Skeletal muscle satellite cell (primary cell): Measurements from ENCODE around the gene EFNA4.

ENCODE experiments used
- H3K27me3 ChIP-seq: 2 replicates; pipeline ENCODE4 v1.7.0; 2013; ENCODE audit warnings: low read length; ENCODE audit not compliant: control insufficient read depth, insufficient read depth
- H3K36me3 ChIP-seq: 2 replicates; pipeline ENCODE4 v1.7.0; 2013; ENCODE audit warnings: mild to moderate bottlenecking, control low read depth, low read length; ENCODE audit not compliant: insufficient read depth
- H3K4me1 ChIP-seq: 2 replicates; pipeline ENCODE4 v1.7.0; 2013; ENCODE audit warnings: low read length; ENCODE audit not compliant: control insufficient read depth, insufficient read depth
- H3K4me2 ChIP-seq: 2 replicates; pipeline ENCODE4 v1.7.0; 2013; ENCODE audit warnings: mild to moderate bottlenecking, low read length
- H3K4me3 ChIP-seq: 2 replicates; pipeline ENCODE4 v1.7.0; 2013; ENCODE audit warnings: low read length
- H3K9ac ChIP-seq: 2 replicates; pipeline ENCODE4 v1.7.0; 2013; ENCODE audit warnings: mild to moderate bottlenecking, low read depth, low read length, moderate library complexity
- H3K9me3 ChIP-seq: replicated peaks from 2 replicates; pipeline ENCODE4 v1.7.0; 2013; ENCODE audit warnings: mild to moderate bottlenecking, control low read depth, low read length

EFNA4 gene

DNA sequence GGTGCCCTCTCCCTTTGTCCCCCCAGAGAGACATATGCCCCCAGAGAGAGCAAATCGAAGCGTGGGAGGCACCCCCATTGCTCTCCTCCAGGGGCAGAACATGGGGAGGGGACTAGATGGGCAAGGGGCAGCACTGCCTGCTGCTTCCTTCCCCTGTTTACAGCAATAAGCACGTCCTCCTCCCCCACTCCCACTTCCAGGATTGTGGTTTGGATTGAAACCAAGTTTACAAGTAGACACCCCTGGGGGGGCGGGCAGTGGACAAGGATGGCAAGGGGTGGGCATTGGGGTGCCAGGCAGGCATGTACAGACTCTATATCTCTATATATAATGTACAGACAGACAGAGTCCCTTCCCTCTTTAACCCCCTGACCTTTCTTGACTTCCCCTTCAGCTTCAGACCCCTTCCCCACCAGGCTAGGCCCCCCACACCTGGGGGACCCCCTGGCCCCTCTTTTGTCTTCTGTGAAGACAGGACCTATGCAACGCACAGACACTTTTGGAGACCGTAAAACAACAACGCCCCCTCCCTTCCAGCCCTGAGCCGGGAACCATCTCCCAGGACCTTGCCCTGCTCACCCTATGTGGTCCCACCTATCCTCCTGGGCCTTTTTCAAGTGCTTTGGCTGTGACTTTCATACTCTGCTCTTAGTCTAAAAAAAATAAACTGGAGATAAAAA lies 23.5 kb downstream of the EFNA4 start:
- Histone ChIP-seq H3K36me3 (no peaks in the 10 kb centered on the region), H3K27me3 (peaks cover 28% of the 10 kb centered on the region), H3K9ac (no peak overlapping the region), H3K4me2 (no peak overlapping the region), H3K4me3 (no peak overlapping the region), H3K9me3 (no peaks in the 10 kb centered on the region), H3K4me1 (peaks cover 19% of the 10 kb centered on the region)

DNA sequence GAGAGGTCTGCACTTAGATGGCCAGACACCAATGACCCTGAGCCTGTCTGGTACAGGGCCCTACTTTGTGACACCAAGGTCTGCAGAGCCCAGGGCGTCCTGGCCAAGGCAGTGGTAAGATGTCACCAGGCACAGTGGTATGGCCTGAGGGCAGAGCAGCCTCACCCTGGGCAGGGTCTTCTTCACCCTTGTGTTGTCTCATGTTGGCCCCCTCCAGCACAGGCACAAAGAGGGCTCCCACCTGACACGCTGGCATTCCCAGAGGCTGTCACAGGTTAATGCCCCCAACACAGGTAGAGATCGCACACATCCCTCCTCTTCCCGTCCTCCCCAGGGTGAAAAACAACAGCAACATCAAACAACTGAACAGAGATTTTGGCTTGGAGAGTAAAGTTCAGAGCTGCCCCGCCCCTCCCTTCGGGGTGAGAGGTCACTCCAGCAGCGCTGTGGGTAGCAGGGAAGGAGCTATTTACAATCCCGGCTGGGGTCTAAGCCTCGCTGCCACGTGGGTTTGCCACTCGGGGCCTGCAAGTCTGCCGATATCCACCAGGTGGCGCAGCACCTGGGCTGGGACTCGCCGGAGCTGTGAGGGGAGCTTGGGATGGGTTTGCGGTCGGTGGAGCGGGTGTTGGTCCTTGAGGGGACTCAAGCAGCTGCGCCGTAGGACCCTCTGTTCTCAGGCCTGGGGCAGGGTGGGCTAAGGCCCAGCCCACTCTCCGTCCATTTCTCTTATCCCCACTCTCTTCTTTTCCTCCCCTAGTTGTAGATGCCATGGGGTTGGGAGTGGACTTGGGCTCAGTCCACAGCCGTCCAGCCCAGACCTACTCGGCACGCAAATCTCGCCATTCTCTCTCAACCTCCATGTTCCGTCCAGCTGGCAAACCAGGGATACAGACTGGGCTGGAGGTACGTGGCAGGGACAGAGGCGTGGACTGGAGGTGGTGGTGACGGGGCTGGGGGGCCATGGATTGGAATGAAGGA lies 27.8 kb downstream of the EFNA4 start:
- Histone ChIP-seq H3K4me2 (peak overlapping the region; percentile 46), H3K27me3 (peaks cover 35% of the 10 kb centered on the region), H3K4me1 (peaks cover 5% of the 10 kb centered on the region), H3K36me3 (no peaks in the 10 kb centered on the region), H3K9me3 (no peaks in the 10 kb centered on the region), H3K4me3 (no peak overlapping the region), H3K9ac (no peak overlapping the region)

DNA sequence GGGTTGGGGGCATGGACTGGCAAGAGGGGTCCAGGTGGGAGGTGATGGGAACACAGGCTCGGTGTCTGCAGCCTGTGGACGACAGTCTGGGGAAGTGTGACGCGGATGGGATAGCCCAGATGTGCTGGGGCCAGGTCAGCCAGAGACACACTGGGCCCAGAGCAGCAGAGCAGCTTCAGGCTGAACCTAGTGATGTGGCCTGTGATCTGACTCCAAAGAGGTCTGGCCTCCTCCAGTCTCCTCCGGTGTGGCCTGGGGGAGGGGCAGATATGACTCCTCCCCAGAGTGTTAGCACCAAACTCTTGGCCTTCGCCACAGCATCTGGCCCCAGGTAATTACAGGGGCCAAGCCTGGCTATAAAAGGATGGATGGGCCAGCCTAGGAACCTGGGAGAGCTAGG lies 28.6 kb downstream of the EFNA4 start:
- Histone ChIP-seq H3K4me3 (no peak overlapping the region), H3K4me2 (no peak overlapping the region), H3K9me3 (no peaks in the 10 kb centered on the region)

DNA sequence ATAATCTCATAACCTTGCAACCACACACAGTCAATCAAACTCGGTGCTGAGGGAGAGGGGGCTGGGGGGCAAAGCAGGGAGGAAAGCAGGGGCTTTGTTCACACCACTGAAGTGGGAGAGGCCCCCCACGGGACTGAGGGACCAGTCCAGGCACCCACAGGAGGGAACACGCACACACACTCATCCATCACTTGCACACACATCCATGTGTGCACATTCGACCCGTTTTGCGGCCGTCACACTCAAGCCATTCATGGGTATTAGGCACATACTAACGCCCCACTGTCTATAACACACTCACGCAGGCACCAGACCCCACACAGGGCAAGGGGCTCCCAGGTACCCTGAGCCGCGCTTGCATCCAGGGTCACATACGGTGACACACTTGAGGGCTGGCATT lies 29.1 kb downstream of the EFNA4 start:
- H3K4me3 ChIP-seq = no peak overlapping the region
- H3K27me3 ChIP-seq = peaks cover 39% of the 10 kb centered on the region
- no peaks in the 10 kb centered on the region for H3K36me3 ChIP-seq
- no peaks in the 10 kb centered on the region for H3K9me3 ChIP-seq
- no peak overlapping the region for H3K9ac ChIP-seq
- H3K4me2 ChIP-seq = no peak overlapping the region
- peaks cover 5% of the 10 kb centered on the region for H3K4me1 ChIP-seq

More for the DNA sequence above, 28.6 kb downstream of the EFNA4 start:
- H3K4me1 ChIP-seq = peaks cover 5% of the 10 kb centered on the region
- H3K36me3 ChIP-seq = no peaks in the 10 kb centered on the region
- no peak overlapping the region for H3K9ac ChIP-seq
- H3K27me3 ChIP-seq = peaks cover 37% of the 10 kb centered on the region

DNA sequence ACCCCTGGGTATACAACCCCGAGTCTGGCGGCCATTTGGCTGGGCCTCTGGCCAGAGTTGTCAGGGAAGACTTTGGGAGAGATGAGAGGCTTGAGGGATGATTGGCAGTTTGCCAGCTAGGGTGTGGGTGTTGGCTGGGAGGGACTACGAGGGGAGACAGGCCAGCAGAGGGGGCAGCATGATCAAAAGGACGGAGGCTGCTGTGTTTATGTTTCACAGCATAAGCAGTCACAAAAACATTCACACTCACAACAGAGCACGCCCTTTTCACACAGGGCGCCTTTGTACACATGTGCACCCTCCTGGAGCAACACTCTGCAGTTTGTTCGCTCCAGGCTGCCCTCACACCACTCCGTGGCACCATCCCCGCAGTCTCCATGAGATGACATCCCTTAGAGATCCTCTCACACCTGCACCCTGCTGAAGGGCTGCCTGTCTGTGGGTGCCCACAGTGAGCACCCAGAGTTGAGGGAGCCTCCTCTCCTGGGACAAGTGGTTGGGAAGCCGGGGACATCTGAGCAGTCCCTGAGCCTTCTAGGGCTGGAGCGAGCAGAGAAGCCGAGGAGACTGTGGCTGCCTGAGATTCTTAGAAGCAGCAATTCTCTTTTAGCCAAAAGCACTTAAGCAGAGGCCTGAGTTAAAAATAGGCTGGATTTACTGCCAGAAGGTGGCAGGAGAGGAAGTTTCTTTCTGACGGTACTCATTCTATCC lies 30.5 kb downstream of the EFNA4 start:
- Histone ChIP-seq H3K9ac (no peak overlapping the region), H3K4me3 (no peak overlapping the region), H3K27me3 (peaks cover 33% of the 10 kb centered on the region), H3K36me3 (no peaks in the 10 kb centered on the region), H3K4me2 (no peak overlapping the region), H3K4me1 (peaks cover 5% of the 10 kb centered on the region), H3K9me3 (no peaks in the 10 kb centered on the region)

DNA sequence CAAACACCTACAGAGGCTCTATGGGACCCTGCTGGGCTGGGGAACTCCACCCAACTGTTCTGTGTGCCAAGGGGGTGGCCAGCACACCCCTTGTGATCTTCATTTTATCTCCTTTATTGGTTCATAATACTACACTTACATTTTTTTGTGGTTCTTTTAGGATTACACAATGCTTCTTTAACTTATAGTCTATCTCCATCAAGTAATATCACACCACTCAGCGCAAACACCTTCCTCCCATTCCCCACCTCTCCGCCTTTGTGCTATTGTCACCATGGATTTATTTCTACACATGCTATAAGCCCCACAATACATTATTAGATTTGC lies 31.0 kb downstream of the EFNA4 start:
- Histone ChIP-seq H3K36me3 (no peaks in the 10 kb centered on the region), H3K4me1 (peaks cover 5% of the 10 kb centered on the region), H3K4me3 (no peak overlapping the region), H3K4me2 (no peak overlapping the region), H3K27me3 (peaks cover 33% of the 10 kb centered on the region), H3K9me3 (no peaks in the 10 kb centered on the region), H3K9ac (no peak overlapping the region)

DNA sequence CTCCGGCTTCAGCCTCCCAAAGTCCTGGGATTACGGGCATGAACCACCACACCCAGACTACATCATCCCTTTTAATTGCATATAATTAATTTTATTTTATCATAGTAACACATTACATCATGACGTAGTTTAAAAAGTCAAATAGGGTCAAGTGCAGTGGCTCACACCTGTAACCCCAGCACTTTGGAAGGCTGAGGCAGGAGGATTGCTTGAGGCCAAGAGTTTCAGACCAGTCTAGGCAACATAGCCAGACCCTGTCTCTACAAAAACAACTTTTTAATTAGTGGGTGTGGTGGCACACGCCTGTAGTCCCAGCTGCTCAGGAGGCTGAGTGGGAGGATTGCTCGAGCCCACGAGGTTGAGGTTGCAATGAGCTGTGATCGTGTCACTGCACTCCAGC lies 35.8 kb downstream of the EFNA4 start:
- no peaks in the 10 kb centered on the region for H3K4me1 ChIP-seq
- no peaks in the 10 kb centered on the region for H3K36me3 ChIP-seq
- H3K4me3 ChIP-seq = no peak overlapping the region
- peaks cover 34% of the 10 kb centered on the region for H3K27me3 ChIP-seq
- H3K9me3 ChIP-seq = no peaks in the 10 kb centered on the region
- no peak overlapping the region for H3K9ac ChIP-seq
- no peak overlapping the region for H3K4me2 ChIP-seq

DNA sequence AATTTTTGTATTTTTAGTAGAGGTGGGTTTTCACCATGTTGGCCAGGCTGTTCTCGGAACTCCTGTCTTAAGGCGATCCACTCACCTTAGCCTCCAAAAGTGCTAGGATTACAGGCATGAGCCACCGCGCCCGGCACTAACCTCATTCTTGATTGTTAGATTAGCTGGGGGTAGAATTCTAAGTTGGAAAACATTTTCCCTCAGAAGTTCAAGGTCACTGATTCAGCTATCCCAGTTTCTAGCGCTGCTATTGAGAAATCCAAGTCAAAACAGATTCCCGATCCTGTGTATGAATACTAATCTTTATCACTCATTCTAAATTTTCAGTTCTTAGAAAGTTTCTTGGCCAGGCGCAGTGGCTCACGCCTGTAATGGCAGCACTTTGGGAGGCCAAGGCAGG lies 39.8 kb downstream of the EFNA4 start:
- H3K36me3 ChIP-seq = no peaks in the 10 kb centered on the region
- H3K4me3 ChIP-seq = no peak overlapping the region
- H3K9me3 ChIP-seq = no peaks in the 10 kb centered on the region
- no peak overlapping the region for H3K4me2 ChIP-seq
- no peaks in the 10 kb centered on the region for H3K4me1 ChIP-seq
- H3K9ac ChIP-seq = no peak overlapping the region
- peaks cover 36% of the 10 kb centered on the region for H3K27me3 ChIP-seq

DNA sequence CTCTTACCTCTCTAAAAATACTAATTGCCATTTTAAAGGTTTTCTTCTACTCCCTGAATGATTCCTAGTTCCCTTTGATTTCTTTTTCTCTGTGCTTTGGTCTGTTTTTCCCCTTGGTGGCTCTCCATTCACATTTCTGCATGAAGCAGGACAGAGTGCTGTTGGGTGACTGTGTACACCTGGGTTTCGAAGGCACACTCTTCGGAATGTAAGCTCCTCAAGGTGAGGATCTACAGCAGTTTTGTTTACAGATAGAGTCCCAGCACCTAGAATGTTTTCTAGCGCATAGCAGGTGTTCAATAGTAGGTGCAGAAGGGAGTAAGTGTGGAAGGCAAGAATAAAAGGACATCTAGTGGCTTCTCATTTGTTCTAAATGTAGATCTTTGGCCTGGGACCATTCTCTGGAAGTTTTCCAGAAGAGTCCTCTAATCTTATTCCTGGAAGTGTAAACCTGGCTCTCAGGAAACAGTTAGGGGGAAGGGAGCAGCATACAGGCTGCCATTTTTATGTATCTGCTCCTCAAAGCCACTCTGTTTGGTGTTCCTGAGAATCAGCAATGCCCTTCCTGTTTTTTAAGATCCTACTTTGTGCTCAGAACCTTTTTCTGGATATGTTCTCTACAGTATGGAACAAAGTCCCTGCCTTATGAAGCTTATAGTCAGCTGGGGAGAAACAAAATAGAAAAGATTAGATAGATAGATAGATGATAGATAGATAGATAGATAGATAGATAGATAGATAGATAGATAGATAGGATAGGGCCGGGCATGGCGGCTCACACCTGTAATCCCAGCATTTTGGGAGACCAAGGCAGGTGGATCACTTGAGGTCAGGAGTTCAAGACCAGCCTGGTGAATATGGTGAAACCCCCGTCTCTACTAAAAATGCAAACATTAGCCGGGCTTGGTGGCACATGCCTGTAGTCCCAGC lies 41.3 kb downstream of the EFNA4 start:
- no peak overlapping the region for H3K9ac ChIP-seq

DNA sequence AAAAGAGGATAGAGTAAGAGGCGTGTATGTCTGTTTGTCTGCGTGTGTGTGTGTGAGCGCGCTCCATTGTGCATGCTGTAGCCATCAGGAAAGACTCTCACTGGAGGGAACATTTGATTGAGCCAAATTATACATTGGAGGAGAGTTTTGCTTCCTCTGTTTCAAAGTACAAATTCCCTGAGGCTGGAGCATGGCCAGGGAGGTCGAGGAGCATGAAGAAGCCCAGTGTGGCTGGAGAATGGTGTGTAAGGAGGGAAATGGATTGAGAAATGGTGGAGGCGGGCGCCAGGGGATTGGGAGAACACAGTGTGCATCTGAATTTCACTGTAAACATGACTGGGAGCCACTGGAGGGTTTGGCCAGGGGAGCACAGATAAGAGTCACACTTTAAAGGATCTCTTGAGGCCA lies 42.1 kb downstream of the EFNA4 start:
- no peak overlapping the region for H3K4me3 ChIP-seq
- H3K27me3 ChIP-seq = peaks cover 44% of the 10 kb centered on the region
- no peak overlapping the region for H3K4me2 ChIP-seq
- H3K36me3 ChIP-seq = no peaks in the 10 kb centered on the region
- no peak overlapping the region for H3K9ac ChIP-seq
- no peaks in the 10 kb centered on the region for H3K4me1 ChIP-seq
- H3K9me3 ChIP-seq = no peaks in the 10 kb centered on the region

More for the DNA sequence above, 41.3 kb downstream of the EFNA4 start:
- H3K4me1 ChIP-seq = no peaks in the 10 kb centered on the region
- H3K4me2 ChIP-seq = no peak overlapping the region
- peaks cover 40% of the 10 kb centered on the region for H3K27me3 ChIP-seq
- H3K4me3 ChIP-seq = no peak overlapping the region
- no peaks in the 10 kb centered on the region for H3K9me3 ChIP-seq
- no peaks in the 10 kb centered on the region for H3K36me3 ChIP-seq
